Parathyroid adenoma (tissue), 2 donors: ENCODE data around the gene EEF1A2.

Experiments
- H2AFZ ChIP-seq: fragments of 300-600 bp; sonication (generic); one replicate; pipeline ENCODE4 v1.7.0; 2017; ENCODE audit warnings: antibody characterized with exemption, mild to moderate bottlenecking
- H3K27ac ChIP-seq: fragments of 300-600 bp; sonication (generic); one replicate; pipeline ENCODE4 v1.7.0; 2017
- H3K27me3 ChIP-seq: fragments of 300-600 bp; sonication (generic); one replicate; pipeline ENCODE4 v1.7.0; 2017; ENCODE audit warnings: low read length; ENCODE audit not compliant: control insufficient read depth, insufficient read depth
- H3K36me3 ChIP-seq: fragments of 300-600 bp; sonication (generic); one replicate; pipeline ENCODE4 v1.7.0; 2017; ENCODE audit warnings: low read length; ENCODE audit not compliant: control insufficient read depth, insufficient read depth
- H3K4me1 ChIP-seq: fragments of 300-600 bp; sonication (generic); one replicate; pipeline ENCODE4 v1.7.0; 2017; ENCODE audit warnings: control low read depth
- H3K4me2 ChIP-seq: fragments of 300-600 bp; sonication (generic); one replicate; pipeline ENCODE4 v1.7.0; 2017; ENCODE audit warnings: low read length
- H3K4me3 ChIP-seq: fragments of 300-600 bp; sonication (generic); one replicate; pipeline ENCODE4 v1.7.0; 2017; ENCODE audit warnings: low read depth, low read length
- H3K79me2 ChIP-seq: fragments of 300-600 bp; sonication (generic); one replicate; pipeline ENCODE4 v1.7.0; 2017; ENCODE audit warnings: control low read depth
- H3K9ac ChIP-seq: fragments of 300-600 bp; sonication (generic); one replicate; pipeline ENCODE4 v1.7.0; 2017; ENCODE audit warnings: mild to moderate bottlenecking
- H3K9me3 ChIP-seq: fragments of 300-600 bp; sonication (generic); one replicate; pipeline ENCODE4 v1.7.0; 2017; ENCODE audit warnings: low read length; ENCODE audit not compliant: control insufficient read depth
- CTCF ChIP-seq: fragments of 300-600 bp; sonication (generic); IDR thresholded peaks from one replicate; pipeline ENCODE4 v1.7.0; 2017; ENCODE audit warnings: antibody characterized with exemption, mild to moderate bottlenecking
- donor health status: primary hyperparathyroidism.

Gene EEF1A2

DNA sequence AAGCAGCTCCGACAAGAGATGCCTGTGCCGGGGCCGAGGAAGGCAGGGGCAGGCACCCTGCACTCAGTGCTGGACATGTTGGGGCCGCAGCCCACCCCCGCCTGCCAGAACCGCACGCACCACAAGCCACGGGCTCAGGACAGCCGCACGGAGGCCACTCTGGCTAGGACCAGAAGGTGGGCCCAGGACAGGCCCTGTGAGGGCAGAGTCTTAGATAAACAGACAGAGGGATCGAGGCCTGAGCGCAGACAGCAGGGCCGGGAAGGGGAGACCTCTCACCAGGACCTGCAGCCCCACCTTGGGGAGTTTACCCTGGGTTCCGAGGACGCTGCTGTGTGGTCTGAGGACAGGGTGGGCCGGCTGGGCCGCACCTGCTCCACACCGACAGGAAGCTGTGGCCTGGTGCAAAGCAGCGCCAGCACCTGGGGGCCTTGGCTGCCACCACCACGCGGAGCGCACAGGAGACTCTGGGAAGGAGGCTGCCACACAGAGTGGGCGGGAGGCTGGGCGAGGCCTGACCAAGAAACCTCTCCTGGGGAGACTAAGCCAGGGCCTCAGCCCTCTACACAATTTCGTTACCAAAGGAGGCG is 58.4 kb downstream of the EEF1A2 start:
- Histone ChIP-seq H3K4me1 (no peaks in the 10 kb centered on the region), H3K4me2 (no peak overlapping the region), H3K27me3 (no peaks in the 10 kb centered on the region), H2AFZ (no peak overlapping the region), H3K27ac (no peak overlapping the region), H3K79me2 (no peaks in the 10 kb centered on the region), H3K4me3 (no peak overlapping the region), H3K9me3 (no peaks in the 10 kb centered on the region), H3K9ac (no peak overlapping the region), H3K36me3 (no peaks in the 10 kb centered on the region)
- no peak for TF ChIP-seq CTCF

DNA sequence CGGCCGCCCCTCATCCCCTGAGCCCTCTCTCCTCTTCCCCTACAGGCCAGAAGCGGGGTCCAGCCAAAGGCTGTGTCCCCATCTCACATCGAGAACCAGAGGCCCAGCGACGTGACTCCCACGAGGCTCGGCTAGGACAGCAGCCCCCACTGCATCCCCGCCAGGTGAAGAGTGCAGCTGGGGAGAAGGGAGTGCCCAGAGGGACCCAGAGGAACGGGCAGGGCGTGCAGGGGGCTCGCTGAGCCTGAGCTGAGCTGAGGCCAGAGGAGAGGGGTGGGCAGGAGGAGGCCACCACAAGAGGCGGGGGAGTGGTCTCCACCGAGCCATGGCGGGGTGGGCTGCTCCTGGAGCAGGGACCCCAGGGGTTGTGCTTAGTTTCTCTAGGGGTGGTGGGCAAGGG is 59.0 kb downstream of the EEF1A2 start:
- H3K79me2 ChIP-seq = no peaks in the 10 kb centered on the region
- no peak overlapping the region for H3K9ac ChIP-seq
- H3K4me2 ChIP-seq = no peak overlapping the region
- no peak overlapping the region for H3K27ac ChIP-seq
- H3K36me3 ChIP-seq = no peaks in the 10 kb centered on the region
- H3K4me1 ChIP-seq = no peaks in the 10 kb centered on the region
- H3K27me3 ChIP-seq = no peaks in the 10 kb centered on the region
- no peak overlapping the region for H3K4me3 ChIP-seq
- no peak overlapping the region for H2AFZ ChIP-seq
- TF ChIP-seq CTCF = no peak
- H3K9me3 ChIP-seq = no peaks in the 10 kb centered on the region

GRCh38 chr20:63438121-63438520 is 60.8 kb downstream of the EEF1A2 start:
- H3K4me2 ChIP-seq = no peak overlapping the region
- no peaks in the 10 kb centered on the region for H3K9me3 ChIP-seq
- no peaks in the 10 kb centered on the region for H3K79me2 ChIP-seq
- H2AFZ ChIP-seq = no peak overlapping the region
- H3K4me3 ChIP-seq = no peak overlapping the region
- TF ChIP-seq CTCF = no peak
- no peak overlapping the region for H3K9ac ChIP-seq
- no peaks in the 10 kb centered on the region for H3K4me1 ChIP-seq
- H3K27me3 ChIP-seq = no peaks in the 10 kb centered on the region
- no peaks in the 10 kb centered on the region for H3K36me3 ChIP-seq
- no peak overlapping the region for H3K27ac ChIP-seq
